Smooth muscle cell (in vitro differentiated cells): ENCODE measurements around the gene ICA1. TPM values are rescaled to one million over a fixed set of nuclear protein-coding genes. Genes with fewer than 3 reads are reported as not detected.

Experiments
- DNase-seq: peaks from one replicate; lab custom pipeline; 2025; ENCODE audit not compliant: unreplicated experiment; lab: John Stamatoyannopoulos, UW
- H2AFZ ChIP-seq: fragments of 200-600 bp; sonication (generic); 2 replicates; pipeline ENCODE4 v1.6.0; 2016; ENCODE audit warnings: antibody characterized with exemption, low read depth, mild to moderate bottlenecking
- H3F3A ChIP-seq: fragments of 200-600 bp; sonication (generic); 2 replicates; pipeline ENCODE4 v1.6.0; 2017; ENCODE audit warnings: antibody characterized with exemption, low read depth
- H3K27ac ChIP-seq: fragments of 200-600 bp; sonication (generic); 2 replicates; pipeline ENCODE4 v1.5.1; 2016; ENCODE audit warnings: low read depth, mild to moderate bottlenecking
- H3K27me3 ChIP-seq: fragments of 200-600 bp; sonication (generic); 2 replicates; pipeline ENCODE4 v1.6.1; 2016; ENCODE audit warnings: low read depth, mild to moderate bottlenecking
- H3K36me3 ChIP-seq: fragments of 200-600 bp; sonication (generic); 2 replicates; pipeline ENCODE4 v1.5.1; 2016; ENCODE audit warnings: low read depth
- H3K4me1 ChIP-seq: fragments of 200-600 bp; sonication (generic); 2 replicates; pipeline ENCODE4 v1.5.1; 2016; ENCODE audit warnings: low read depth
- H3K4me2 ChIP-seq: fragments of 200-600 bp; sonication (generic); 2 replicates; pipeline ENCODE4 v1.6.0; 2016; ENCODE audit warnings: mild to moderate bottlenecking
- H3K4me3 ChIP-seq: fragments of 200-600 bp; sonication (generic); 2 replicates; pipeline ENCODE4 v1.5.1; 2016; ENCODE audit warnings: mild to moderate bottlenecking
- H3K79me2 ChIP-seq: fragments of 200-600 bp; sonication (generic); 2 replicates; pipeline ENCODE4 v1.6.0; 2016; ENCODE audit warnings: low read depth, mild to moderate bottlenecking
- H3K9ac ChIP-seq: fragments of 200-600 bp; sonication (generic); 2 replicates; pipeline ENCODE4 v1.6.0; 2016; ENCODE audit warnings: low read depth
- H3K9me3 ChIP-seq: fragments of 200-600 bp; sonication (generic); replicated peaks from 2 replicates; pipeline ENCODE4 v1.5.1; 2016; ENCODE audit warnings: low read depth
- H4K20me1 ChIP-seq: fragments of 200-600 bp; sonication (generic); 2 replicates; pipeline ENCODE4 v1.6.0; 2016; ENCODE audit warnings: low read depth
- WGBS: methylation state at CpG from one replicate; pipeline ENCODE4 v1.1.7; 2016; ENCODE audit warnings: low lambda C conversion rate; 5-methylcytosine and 5-hydroxymethylcytosine counted together
- polyA plus RNA-seq: library from polyadenylated mRNA; unstranded; fragments of >200 nt; fragmentation: Nextera tagmentation; extraction: Ambion mirVana; gene quantifications from 2 replicates; pipeline ENCODE4 v1.2.1, GENCODE V29; 2016
- total RNA-seq: library from RNA; depleted of rRNA; stranded (reverse); fragments of >200 nt; gene quantifications from 2 replicates; pipeline ENCODE4 v1.2.3, GENCODE V29; 2014
- TF ChIP-seq, protein P1 (sequence below): fragments of 200-600 bp; sonication (generic); IDR thresholded peaks from 2 replicates; pipeline ENCODE4 v1.5.1; 2017; ENCODE audit warnings: borderline replicate concordance, mild to moderate bottlenecking, antibody characterized with exemption; ENCODE audit not compliant: insufficient read depth, poor library complexity, severe bottlenecking

ICA1 gene
- total and polyA plus RNA-seq, 2 experiments from 2014 or later: 4.3 to 5.0 TPM

DNA sequence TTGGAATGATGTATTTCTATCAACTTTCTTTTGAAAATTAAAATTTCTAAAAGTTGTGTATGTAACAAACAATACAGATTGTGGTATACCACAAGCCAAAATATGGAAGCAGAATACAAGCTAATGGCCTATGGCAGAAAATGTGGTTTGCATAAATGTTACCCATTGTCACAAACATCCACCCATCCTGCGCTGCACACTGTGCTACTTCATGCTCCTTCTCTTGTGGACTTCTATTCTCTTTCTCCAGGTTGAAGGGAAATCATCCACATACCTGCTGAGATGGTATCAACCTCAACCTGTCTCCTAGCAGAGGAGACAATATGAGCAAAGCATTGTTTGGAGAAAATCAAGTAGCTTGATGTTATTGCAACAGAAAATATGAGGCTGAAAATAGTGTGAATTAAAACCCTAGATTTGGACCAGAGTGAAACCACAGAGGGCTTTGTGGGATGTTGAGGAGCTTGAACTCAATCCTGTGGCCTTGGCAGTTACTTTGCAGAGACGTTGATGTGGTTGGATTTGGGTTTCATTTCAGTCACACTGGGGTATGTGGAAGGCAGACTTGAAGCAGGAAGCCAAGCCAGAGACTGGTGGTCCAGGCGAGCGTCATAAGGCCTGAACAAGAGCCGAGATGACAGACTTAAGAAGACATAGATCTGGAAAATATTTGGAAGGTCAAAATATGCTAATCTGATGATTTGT, 63.8 kb downstream of the ICA1 start:
- H3K27ac ChIP-seq: no peak overlapping the region
- H3K4me1 ChIP-seq: no peaks in the 10 kb centered on the region
- H3F3A ChIP-seq: no peaks in the 10 kb centered on the region
- H3K4me2 ChIP-seq: no peak overlapping the region
- H3K9me3 ChIP-seq: no peaks in the 10 kb centered on the region
- WGBS: 72% methylated on average over 5 of the region's 5 CpGs
- H3K79me2 ChIP-seq: no peaks in the 10 kb centered on the region
- H3K36me3 ChIP-seq: no peaks in the 10 kb centered on the region
- H4K20me1 ChIP-seq: no peaks in the 10 kb centered on the region
- no peak overlapping the region for H3K9ac ChIP-seq
- DNase-seq: no peak
- no peak overlapping the region for H2AFZ ChIP-seq
- TF ChIP-seq, protein P1, sequence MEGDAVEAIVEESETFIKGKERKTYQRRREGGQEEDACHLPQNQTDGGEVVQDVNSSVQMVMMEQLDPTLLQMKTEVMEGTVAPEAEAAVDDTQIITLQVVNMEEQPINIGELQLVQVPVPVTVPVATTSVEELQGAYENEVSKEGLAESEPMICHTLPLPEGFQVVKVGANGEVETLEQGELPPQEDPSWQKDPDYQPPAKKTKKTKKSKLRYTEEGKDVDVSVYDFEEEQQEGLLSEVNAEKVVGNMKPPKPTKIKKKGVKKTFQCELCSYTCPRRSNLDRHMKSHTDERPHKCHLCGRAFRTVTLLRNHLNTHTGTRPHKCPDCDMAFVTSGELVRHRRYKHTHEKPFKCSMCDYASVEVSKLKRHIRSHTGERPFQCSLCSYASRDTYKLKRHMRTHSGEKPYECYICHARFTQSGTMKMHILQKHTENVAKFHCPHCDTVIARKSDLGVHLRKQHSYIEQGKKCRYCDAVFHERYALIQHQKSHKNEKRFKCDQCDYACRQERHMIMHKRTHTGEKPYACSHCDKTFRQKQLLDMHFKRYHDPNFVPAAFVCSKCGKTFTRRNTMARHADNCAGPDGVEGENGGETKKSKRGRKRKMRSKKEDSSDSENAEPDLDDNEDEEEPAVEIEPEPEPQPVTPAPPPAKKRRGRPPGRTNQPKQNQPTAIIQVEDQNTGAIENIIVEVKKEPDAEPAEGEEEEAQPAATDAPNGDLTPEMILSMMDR: no peak
- H3K27me3 ChIP-seq: no peaks in the 10 kb centered on the region
- H3K4me3 ChIP-seq: no peak overlapping the region

DNA sequence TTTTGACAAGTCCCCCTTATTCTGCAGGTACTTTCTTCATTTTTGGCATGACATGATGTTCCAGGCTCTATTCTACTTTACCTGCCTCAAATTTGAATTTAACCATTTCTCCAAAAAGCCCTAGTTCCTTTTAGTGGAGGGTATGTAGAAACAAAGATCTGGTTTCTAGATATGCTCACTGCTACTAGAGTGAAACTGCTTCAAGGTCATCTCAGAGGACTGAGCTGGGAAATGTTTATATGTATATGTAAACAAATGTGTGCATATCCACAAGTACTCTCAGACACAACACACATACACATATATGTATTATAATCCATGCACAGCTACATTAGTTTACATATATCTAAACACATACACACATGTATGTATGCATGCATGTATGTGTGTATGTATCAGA, 69.1 kb downstream of the ICA1 start:
- H3K9me3 ChIP-seq: no peaks in the 10 kb centered on the region
- TF ChIP-seq, protein P1: no peak
- peaks cover 12% of the 10 kb centered on the region for H3K4me1 ChIP-seq
- no peak overlapping the region for H3K4me2 ChIP-seq
- H3K9ac ChIP-seq: no peak overlapping the region
- H3K27ac ChIP-seq: no peak overlapping the region
- no peak for DNase-seq
- H3F3A ChIP-seq: no peaks in the 10 kb centered on the region
- no peak overlapping the region for H3K4me3 ChIP-seq
- H4K20me1 ChIP-seq: no peaks in the 10 kb centered on the region
- no peaks in the 10 kb centered on the region for H3K27me3 ChIP-seq
- no peaks in the 10 kb centered on the region for H3K36me3 ChIP-seq
- no peak overlapping the region for H2AFZ ChIP-seq
- H3K79me2 ChIP-seq: no peaks in the 10 kb centered on the region

DNA sequence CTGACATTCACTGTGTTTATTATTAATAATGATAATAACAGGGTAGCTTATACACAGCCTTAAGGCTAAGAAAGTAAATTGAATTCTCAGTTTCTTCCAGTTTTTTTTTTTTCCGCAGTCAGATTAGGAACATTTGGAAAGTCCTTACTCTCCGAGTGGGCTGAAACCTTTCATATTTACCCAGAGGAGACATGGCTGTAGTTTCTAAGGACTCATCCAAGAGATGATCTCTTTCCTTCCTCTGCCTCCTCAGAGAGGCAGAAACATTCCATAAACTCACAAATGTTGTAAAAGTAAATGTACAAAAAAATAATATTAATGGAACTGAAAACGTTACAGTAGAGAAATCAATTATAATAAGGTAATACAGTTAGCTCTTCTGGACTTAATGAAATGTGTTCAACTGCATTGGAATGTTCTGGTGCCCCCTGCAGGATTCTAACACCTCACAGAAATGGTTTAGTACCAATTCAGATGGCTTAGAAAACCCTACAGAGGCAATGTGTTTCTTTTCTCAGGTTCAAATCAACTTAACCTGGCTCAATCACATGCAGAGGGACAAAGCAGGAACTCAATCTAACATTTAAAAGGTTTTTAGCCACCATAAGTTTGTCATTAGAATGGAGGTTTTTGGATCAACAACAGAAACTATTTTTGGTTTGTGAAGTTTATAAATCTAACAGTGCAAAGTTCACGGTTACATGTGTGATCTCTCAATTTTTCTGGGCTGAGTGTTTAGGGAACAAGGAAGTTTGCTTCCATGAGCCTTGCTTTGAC, 71.7 kb downstream of the ICA1 start:
- Histone ChIP-seq H3K79me2 (no peaks in the 10 kb centered on the region), H3K36me3 (no peaks in the 10 kb centered on the region), H3F3A (no peaks in the 10 kb centered on the region), H3K9ac (no peak overlapping the region), H3K4me3 (no peak overlapping the region), H4K20me1 (no peaks in the 10 kb centered on the region), H3K27ac (no peak overlapping the region), H3K4me2 (no peak overlapping the region), H3K9me3 (no peaks in the 10 kb centered on the region), H3K4me1 (peaks cover 26% of the 10 kb centered on the region), H3K27me3 (no peaks in the 10 kb centered on the region), H2AFZ (peak overlapping the region; percentile 36)
- WGBS: 46% methylated on average over 4 of the region's 4 CpGs
- no peak for DNase-seq
- TF ChIP-seq, protein P1: peak; percentile 68

DNA sequence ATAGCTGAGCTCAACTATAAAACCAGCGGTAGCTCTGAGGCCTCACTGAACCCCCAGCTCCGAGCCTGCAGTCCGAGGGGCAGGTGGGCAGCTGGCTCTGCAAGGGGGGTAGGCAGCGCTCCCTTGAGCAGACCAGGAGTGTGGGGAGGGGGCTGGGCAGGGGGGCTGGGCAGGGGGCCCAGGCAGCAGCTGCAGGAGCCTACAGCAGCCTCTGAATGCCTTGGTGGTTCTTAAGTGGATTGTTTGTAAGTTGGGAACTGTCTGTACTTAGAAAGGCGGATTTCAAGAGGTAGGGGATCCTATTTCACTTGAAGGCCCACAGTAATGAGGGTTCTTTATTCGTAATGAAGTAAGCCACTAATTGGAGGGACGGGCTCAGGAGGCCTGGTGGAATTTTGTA, 72.3 kb downstream of the ICA1 start:
- H3K9ac ChIP-seq: no peak overlapping the region
- H2AFZ ChIP-seq: peak overlapping the region; percentile 36
- H3K79me2 ChIP-seq: no peaks in the 10 kb centered on the region
- DNase-seq: no peak
- no peaks in the 10 kb centered on the region for H3F3A ChIP-seq
- H3K36me3 ChIP-seq: no peaks in the 10 kb centered on the region
- H4K20me1 ChIP-seq: no peaks in the 10 kb centered on the region
- TF ChIP-seq, protein P1: no peak
- no peaks in the 10 kb centered on the region for H3K9me3 ChIP-seq
- WGBS: 84% methylated on average over 7 of the region's 7 CpGs
- no peak overlapping the region for H3K4me2 ChIP-seq
- H3K27me3 ChIP-seq: no peaks in the 10 kb centered on the region
- no peak overlapping the region for H3K4me3 ChIP-seq
- no peak overlapping the region for H3K27ac ChIP-seq
- H3K4me1 ChIP-seq: peaks cover 26% of the 10 kb centered on the region
